Measurements from ENCODE around the gene ERBB4. TPM values are rescaled to one million over a fixed set of nuclear protein-coding genes. Genes with fewer than 3 reads are reported as not detected.

ERBB4 gene
- total RNA-seq, 2 experiments from 2014 or later, result not detected

DNA sequence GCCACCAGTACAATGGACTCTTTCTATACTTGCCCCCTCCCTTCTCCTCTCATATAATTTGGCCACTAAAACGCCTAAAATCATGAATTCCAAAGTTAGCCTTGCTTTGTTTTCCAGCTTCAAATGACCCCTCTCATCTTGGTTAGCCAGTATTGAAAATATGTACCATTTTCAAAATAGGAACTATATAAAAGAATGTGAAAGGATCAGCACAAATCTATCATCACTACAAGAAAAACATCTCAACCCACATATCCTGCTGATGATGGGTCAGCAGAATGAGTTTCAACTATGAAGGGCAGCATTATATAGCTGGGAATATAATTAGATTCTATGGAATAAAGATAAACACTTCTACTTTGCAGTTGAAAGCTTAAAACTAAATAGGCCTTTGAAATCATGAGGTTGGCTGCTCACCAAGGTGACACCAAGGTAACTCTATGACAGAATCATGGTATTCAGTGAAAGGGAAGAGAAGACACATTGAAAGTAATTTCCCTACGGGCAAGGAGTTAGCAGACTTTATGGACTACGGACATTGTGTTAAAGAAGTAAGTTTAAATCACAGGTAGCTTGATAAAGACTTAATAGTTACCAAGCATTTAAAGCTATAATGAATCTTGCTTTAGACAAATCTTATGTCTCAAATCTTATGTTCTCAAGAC, 1109.2 kb downstream of the ERBB4 start:
- Histone ChIP-seq H3K36me3 (ENCODE audit: insufficient read depth, low read length) (no peaks in the 10 kb centered on the region), H3K9me3 (ENCODE audit: control insufficient read depth in 1 of 2, insufficient read depth in 1 of 2, low read length in 2 of 2) (peaks cover 0 to 5% of the 10 kb centered on the region in 2 experiments), H3K4me3 (ENCODE audit: low read length) (no peak overlapping the region), H3K4me1 (ENCODE audit: insufficient read depth, low read length) (no peaks in the 10 kb centered on the region), H3K27me3 (ENCODE audit: control insufficient read depth in 1 of 2, insufficient read depth in 2 of 2, low read length in 2 of 2) (no peaks in the 10 kb centered on the region), H3K27ac (ENCODE audit: low read depth in 1 of 2, low read length in 2 of 2) (no peak overlapping the region)
- DNase-seq, result no peak
- no peak overlapping the region for H3K27ac Mint-ChIP-seq
- intact Hi-C loops (cut with DNase I, micrococcal nuclease), result no loop called here
- no peaks in the 10 kb centered on the region for H3K4me1 Mint-ChIP-seq (ENCODE audit: low read depth)
- CTCF ChIA-PET, result no interaction called here
- H3K9me3 Mint-ChIP-seq, result no peaks in the 10 kb centered on the region
- POLR2A ChIA-PET, result no interaction called here
- no peak overlapping the region for H3K4me3 Mint-ChIP-seq
- H3K27me3 Mint-ChIP-seq, result no peaks in the 10 kb centered on the region
- TF ChIP-seq CTCF (IDR thresholded peaks at IDR 0.05), result no peak
- ATAC-seq (ENCODE audit: poor library complexity), result no peak
- H3K36me3 Mint-ChIP-seq (ENCODE audit: low read depth), result no peaks in the 10 kb centered on the region

DNA sequence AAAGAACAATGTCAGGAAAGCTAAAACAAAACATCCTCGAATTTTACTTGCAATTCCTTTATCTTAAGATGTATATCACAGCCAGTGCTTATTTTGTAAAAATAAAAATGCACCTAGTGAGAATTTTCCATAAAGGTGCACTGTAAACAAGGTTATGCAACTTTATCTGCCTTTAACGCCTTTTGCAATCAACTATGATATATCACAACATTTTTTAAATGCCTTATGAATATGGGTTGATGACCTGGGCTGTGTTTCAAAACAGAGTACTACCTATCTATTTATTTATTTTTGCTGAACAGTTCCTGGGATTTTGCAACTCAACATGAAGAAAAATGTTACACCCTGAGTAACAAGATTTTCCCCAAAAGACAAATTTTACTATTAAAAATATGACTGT, 1112.4 kb downstream of the ERBB4 start:
- Mint-ChIP-seq H3K27ac (no peak overlapping the region), H3K4me1 (ENCODE audit: low read depth) (no peaks in the 10 kb centered on the region), H3K9me3 (no peaks in the 10 kb centered on the region), H3K36me3 (ENCODE audit: low read depth) (no peaks in the 10 kb centered on the region), H3K27me3 (no peaks in the 10 kb centered on the region), H3K4me3 (no peak overlapping the region)
- POLR2A ChIA-PET, result no interaction called here
- no peaks in the 10 kb centered on the region for H3K36me3 ChIP-seq (ENCODE audit: insufficient read depth, low read length)
- CTCF ChIA-PET, result no interaction called here
- no peak overlapping the region for H3K27ac ChIP-seq (ENCODE audit: low read depth in 1 of 2, low read length in 2 of 2)
- no peaks in the 10 kb centered on the region for H3K27me3 ChIP-seq (ENCODE audit: control insufficient read depth in 1 of 2, insufficient read depth in 2 of 2, low read length in 2 of 2)
- no peak overlapping the region for H3K4me3 ChIP-seq (ENCODE audit: low read length)
- intact Hi-C loops (cut with DNase I, micrococcal nuclease), result no loop called here
- H3K4me1 ChIP-seq (ENCODE audit: insufficient read depth, low read length), result no peaks in the 10 kb centered on the region
- ATAC-seq (ENCODE audit: poor library complexity) (no peak), DNase-seq (no peak)
- H3K9me3 ChIP-seq (ENCODE audit: control insufficient read depth in 1 of 2, insufficient read depth in 1 of 2, low read length in 2 of 2), result no peaks in the 10 kb centered on the region
- no peak for TF ChIP-seq CTCF (IDR thresholded peaks at IDR 0.05)

GRCh38 chr2:211423018-211423417, 1115.6 kb downstream of the ERBB4 start:
- H3K4me1 Mint-ChIP-seq (ENCODE audit: low read depth), result no peaks in the 10 kb centered on the region
- ChIA-PET CTCF (no interaction called here), POLR2A (no interaction called here)
- H3K27ac ChIP-seq (ENCODE audit: low read depth in 1 of 2, low read length in 2 of 2), result no peak overlapping the region
- no peaks in the 10 kb centered on the region for H3K9me3 ChIP-seq (ENCODE audit: control insufficient read depth in 1 of 2, insufficient read depth in 1 of 2, low read length in 2 of 2)
- no peaks in the 10 kb centered on the region for H3K27me3 ChIP-seq (ENCODE audit: control insufficient read depth in 1 of 2, insufficient read depth in 2 of 2, low read length in 2 of 2)
- DNase-seq (no peak), ATAC-seq (ENCODE audit: poor library complexity) (no peak)
- no peak for TF ChIP-seq CTCF (IDR thresholded peaks at IDR 0.05)
- no peak overlapping the region for H3K27ac Mint-ChIP-seq
- H3K4me1 ChIP-seq (ENCODE audit: insufficient read depth, low read length), result no peaks in the 10 kb centered on the region
- intact Hi-C loops (cut with DNase I, micrococcal nuclease), result no loop called here
- H3K9me3 Mint-ChIP-seq, result no peaks in the 10 kb centered on the region
- H3K4me3 ChIP-seq (ENCODE audit: low read length), result no peak overlapping the region
- no peaks in the 10 kb centered on the region for H3K27me3 Mint-ChIP-seq
- no peaks in the 10 kb centered on the region for H3K36me3 ChIP-seq (ENCODE audit: insufficient read depth, low read length)
- no peak overlapping the region for H3K4me3 Mint-ChIP-seq
- no peaks in the 10 kb centered on the region for H3K36me3 Mint-ChIP-seq (ENCODE audit: low read depth)

Measured in CD4-positive, alpha-beta T cell (primary cell).